Lower leg skin (tissue), 3 donors: Measurements from ENCODE around the gene CCDC177.

Source experiments
- POLR2A ChIP-seq, 2 donors: fragments of 450-650 bp; IDR thresholded peaks; one replicate each; pipeline ENCODE4 v1.6.1; 2016 to 2017; ENCODE audit warnings: antibody characterized with exemption in 2 of 2, mild to moderate bottlenecking in 1 of 2, moderate library complexity in 1 of 2
- TF ChIP-seq, protein P1 (sequence below), 3 donors: fragments of 450-650 bp; IDR thresholded peaks; one replicate each; pipeline ENCODE4 v1.5.1; 2016; ENCODE audit warnings: antibody characterized with exemption in 3 of 3, mild to moderate bottlenecking in 3 of 3, moderate library complexity in 2 of 3

DNA sequence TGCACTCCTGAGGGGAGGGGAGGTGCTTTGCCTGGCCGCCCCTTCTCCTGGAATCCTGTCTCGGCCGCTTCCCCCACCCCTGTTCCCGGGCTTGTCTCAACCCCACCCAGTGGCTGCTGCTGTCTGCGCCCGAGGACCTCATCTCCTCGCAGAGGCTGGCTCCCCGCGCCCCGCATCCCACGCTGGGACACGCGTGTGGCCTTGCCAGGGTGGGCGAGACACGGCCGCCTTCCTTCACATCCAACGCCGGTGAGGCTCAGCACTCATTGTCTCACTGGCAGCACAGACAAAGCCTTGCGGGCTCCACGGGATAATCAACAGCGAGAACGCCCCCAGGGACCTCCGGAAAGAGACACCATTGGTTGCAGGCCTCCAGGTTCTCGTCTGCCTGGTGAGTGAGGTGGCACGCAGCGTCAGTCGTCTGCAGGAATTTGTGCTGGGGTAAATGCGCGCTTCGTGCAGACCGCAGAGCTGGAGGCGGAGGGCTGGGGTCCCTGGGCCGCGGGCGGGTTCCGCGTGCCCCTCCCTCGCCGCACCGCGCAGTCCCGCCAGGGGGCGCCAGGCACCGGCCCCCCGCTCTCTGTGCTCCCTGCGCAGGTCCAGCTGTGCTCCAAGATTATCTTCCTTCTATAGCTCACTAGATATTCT, 26.8 kb downstream of the CCDC177 start:
- TF ChIP-seq, protein P1, sequence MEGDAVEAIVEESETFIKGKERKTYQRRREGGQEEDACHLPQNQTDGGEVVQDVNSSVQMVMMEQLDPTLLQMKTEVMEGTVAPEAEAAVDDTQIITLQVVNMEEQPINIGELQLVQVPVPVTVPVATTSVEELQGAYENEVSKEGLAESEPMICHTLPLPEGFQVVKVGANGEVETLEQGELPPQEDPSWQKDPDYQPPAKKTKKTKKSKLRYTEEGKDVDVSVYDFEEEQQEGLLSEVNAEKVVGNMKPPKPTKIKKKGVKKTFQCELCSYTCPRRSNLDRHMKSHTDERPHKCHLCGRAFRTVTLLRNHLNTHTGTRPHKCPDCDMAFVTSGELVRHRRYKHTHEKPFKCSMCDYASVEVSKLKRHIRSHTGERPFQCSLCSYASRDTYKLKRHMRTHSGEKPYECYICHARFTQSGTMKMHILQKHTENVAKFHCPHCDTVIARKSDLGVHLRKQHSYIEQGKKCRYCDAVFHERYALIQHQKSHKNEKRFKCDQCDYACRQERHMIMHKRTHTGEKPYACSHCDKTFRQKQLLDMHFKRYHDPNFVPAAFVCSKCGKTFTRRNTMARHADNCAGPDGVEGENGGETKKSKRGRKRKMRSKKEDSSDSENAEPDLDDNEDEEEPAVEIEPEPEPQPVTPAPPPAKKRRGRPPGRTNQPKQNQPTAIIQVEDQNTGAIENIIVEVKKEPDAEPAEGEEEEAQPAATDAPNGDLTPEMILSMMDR (IDR thresholded peaks at IDR 0.05): no peak
- no peak for TF ChIP-seq POLR2A (IDR thresholded peaks at IDR 0.05)
